ENCODE measurements around the gene FNIP1.
"Not testable (repeated sequence)": the region's sequence is repeated elsewhere in the genome, so short reads cannot be mapped to it uniquely, and the experiment has no call there.

The FNIP1 gene

DNA sequence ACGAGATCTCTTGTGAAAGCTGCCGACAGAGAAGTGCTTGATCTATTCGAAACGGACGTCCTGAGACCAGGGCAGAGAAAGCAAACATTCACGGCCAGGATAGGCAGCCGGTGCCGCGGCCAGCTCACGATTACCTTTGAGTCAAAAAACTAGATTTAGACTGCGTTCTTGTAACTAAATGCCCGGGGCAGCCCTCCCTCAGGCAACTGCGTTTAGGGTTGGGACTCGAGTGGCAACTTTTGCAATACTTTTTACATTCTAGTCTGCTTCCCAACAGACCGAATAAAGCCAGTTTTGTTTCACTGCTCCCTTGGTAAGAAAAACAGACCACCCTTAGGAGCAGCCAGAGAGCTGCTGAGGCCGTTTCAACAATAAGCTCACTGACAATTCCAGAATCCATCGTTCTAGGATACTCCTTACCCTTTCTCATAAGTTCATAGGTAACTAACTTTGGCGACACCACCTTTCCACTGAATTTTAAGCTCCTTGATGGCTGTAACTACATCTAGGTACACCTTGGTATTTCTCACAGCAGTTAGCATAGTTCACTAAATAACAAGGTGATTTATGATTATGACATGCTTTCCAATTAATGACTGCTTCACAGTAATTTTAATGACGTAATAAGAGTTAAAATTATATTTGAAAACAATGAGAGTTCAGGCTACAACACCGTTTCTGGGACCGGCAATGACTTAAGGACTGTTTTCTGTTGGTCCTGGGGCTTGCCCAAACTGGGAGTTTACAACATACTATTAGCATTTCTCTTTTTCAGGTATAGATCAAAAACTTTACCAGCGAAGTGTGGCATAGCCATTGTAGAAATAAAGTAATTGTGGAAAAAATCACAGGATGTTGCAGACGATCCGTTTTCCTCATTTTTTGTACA is 160.9 kb downstream of the FNIP1 start:
- no peak for DNase-seq

- DNase-seq = peak; percentile 99
Measured at GRCh38 chr5:131634996-131635683, 161.7 kb downstream of the FNIP1 start, which contains the start of gene RAPGEF6. RAPGEF6 (minus strand) TSS chr5:131635229; CDS start chr5:131635030, 199 bp downstream.

- peak; percentile 72 for DNase-seq
Measured at GRCh38 chr5:131634666-131634995, 162.2 kb downstream of the FNIP1 start.

DNA sequence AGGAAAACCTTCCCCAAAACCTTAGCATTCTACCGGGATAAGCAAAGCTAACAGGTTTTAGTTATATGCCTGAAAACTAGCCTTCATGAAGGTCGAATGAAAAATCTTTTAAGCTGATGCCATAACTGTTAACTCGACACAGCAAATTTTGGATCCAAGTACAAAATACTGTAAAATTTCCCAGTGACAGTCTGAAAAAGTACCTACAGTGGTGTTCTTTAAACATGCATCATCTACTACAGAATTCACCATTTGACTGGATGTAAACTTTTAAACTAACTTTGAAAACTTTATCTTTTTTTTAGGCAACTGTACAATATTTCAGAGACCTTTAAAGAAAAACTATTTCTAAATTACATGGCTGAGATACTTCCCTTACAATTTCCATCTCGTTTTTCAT is 162.6 kb downstream of the FNIP1 start:
- DNase-seq = no peak

- DNase-seq = no peak
Measured at GRCh38 chr5:131633830-131634229, 163.0 kb downstream of the FNIP1 start.

GRCh38 chr5:131630963-131631350 is 165.9 kb downstream of the FNIP1 start:
- peak; percentile 34 for DNase-seq

DNA sequence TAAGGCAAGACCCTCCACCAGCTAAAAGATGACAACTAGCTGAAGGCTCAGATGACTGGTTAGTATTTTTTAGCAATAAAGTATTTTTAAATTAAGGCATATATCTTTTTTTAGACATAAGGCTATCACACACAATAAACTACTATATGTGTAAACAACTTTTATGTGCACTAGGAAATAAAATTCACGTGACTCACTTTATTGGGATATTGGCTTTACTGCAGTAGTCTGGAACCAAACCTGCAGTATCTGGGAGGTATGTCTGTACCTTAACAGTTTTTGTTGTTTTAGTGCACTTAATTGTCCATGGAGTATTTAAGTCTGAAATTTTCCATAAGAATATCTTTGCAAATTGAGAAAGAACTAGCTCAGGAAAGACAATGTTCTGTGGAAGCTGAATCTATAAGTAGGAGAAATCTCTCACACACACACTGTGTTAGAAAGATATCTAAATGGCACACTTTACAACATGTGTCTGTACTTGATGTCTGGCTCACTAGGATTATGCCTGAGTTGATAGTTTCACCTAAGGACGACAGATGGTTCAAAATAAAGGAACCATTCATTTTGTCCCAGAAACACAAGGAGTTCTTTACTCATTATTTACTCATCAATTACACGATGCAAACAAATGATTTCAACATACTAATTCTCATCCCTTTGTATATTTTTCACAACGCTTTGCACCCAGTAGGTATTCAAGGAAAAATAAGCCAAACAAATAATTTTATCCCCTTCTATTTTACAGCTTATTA is 166.4 kb downstream of the FNIP1 start:
- DNase-seq = no peak

DNA sequence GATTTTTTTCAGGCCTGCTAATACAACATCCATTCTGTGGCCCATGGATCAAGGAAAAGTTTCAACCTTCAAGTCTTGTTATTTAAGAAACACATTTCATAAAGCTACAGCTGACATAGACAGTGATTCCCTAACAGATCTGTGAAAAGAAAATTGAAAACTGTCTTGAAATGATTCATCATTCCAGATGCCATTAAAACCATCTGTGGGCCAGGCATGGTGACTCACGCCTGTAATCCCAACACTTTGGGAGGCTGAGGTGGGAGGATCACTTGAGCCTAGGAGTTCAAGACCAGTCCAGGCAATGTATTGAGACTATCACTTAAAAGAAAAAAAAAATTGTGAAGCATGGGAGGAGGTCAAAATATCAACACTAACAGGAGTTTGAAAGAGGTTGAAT is 167.8 kb downstream of the FNIP1 start:
- no peak for DNase-seq

- DNase-seq = no peak
Measured at GRCh38 chr5:131627207-131627865, 169.5 kb downstream of the FNIP1 start.

DNA sequence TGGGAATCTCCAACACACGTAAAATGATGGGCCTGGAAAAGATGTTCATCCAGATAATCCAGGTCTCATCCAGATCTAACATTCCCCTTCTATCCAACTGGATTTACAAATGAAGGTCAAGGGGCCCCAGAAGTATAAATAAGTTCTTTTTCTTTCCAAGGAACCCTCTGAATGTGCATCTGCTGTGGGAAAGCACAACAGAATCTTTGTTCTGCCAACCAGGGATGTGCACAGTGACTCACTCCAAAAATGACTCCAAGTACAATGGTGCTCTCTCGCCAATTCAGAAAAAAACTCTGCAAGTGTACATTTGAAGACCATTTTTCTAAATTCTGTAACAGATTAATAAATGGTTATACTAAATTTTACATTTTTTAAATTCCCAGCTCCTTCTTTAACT is 174.2 kb downstream of the FNIP1 start:
- DNase-seq = no peak

DNA sequence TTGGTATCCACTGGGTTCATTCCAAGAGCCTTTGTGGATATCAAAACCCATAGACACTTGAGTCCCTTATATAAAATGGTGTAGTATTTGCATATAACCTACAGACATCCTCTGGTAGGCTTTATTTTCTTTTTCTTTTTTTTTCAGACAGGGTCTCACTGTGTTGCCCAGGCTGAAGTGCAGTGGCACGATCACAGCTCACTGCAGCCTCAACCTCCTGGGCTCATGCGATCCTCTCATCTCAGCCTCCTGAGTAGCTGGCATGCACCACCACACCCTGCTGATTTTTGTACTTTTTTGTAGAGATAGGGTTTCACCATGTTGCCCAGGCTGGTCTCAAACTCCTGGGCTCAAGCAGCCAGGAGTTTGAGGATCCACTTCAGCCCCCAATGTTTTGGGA is 175.7 kb downstream of the FNIP1 start:
- not testable (repeated sequence) for DNase-seq

- no peak for DNase-seq
Measured at GRCh38 chr5:131619102-131619501, 177.7 kb downstream of the FNIP1 start.

DNA sequence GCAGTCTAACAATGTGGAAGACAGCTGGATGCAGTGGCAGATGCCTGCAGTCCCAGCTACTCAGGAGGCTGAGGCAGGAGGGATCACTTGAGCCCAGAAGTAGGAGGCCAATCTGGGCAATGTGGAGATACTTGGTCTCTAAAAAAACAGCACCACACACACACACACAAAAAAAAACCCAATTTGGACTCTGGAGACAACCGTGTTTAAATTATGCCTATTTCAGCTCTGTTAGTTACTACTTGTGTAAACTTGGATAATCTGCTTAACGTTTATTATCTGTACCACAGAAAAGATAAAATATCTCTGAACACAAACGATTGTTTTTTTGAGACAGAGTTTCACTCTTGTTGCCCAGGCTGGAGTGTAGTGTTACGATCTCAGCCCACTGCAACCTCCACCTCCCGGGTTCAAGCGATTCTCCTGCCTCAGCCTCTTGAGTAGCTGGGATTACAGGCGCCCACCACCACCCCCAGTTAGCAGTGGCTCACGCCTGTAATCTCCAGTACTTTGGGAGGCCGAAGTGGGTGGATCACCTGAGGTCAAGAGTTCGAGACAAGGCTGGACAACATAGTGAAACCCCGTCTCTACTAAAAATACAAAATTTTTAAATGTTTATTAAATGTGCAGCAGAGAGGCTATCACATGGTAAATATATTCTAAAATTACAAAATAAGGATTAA is 179.5 kb downstream of the FNIP1 start:
- no peak for DNase-seq

DNA sequence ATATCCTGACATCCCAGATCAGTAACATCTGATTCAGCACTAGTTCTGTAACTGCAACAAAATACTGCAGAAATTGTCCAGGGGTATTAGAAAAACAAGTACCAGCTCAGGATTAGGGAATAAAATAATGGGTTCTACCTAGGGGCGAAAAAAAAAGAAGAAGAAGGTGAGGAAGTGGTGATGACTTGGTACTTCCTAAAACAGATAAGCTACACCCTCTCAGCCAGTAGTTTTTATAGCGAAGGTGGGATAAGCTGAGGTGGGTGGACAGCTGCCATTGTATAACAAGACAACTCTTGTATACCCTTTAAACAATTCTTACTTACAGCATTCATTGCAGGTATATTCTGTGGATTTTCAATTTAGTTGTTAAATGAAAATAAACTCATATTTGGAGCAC is 180.9 kb downstream of the FNIP1 start:
- no peak for DNase-seq

- DNase-seq = no peak
Measured at GRCh38 chr5:131613423-131613822, 183.4 kb downstream of the FNIP1 start.

DNA sequence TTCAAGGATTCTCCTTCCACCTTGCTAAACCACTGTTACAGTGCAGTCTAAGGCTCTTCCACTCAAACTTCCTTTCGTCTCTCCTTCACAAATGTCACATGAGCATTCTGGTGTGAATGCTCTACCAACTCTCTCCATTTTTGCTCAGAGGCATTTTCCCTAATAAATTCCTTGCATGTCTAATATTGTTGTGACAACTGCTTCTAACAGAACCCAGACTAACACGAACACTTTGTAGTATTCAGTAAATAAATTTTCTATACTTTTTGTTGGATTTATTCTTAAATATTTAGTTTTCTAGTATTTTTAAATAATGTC is 185.8 kb downstream of the FNIP1 start:
- DNase-seq = no peak

GRCh38 chr5:131610198-131611063 is 186.4 kb downstream of the FNIP1 start:
- DNase-seq = no peak

GRCh38 chr5:131609774-131610173 is 187.0 kb downstream of the FNIP1 start:
- DNase-seq = no peak

- DNase-seq = no peak
Measured at GRCh38 chr5:131608597-131608996, 188.2 kb downstream of the FNIP1 start.

DNA sequence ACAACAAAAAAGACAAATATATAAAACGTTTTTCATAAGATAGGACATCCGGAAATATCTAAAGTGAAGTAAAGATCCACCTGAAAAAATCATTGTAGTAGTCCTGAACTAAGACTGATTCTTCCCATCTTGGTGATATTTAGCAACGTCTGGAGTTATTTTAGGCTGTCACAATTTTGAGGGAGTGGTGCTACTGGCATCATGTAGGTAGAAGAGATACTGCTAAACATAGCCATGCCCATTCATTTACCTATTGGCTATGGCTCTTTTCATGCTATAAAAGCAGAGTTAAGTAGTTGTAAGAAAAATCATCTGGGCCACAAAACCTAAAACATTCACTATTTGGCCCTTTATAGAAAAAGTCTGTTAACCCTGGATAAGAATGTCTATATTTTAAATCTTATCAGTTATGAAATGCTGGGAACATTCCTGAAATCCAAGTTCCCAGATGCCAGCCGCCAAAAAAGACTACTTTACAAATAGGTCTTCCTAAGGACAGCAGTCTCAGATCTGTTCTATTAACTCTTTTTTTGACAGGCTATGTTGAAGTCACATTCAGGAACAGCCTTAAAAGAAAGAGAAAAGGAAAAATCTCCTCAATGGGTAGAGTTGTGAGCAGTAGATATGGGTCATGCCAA is 188.8 kb downstream of the FNIP1 start:
- DNase-seq = no peak

DNA sequence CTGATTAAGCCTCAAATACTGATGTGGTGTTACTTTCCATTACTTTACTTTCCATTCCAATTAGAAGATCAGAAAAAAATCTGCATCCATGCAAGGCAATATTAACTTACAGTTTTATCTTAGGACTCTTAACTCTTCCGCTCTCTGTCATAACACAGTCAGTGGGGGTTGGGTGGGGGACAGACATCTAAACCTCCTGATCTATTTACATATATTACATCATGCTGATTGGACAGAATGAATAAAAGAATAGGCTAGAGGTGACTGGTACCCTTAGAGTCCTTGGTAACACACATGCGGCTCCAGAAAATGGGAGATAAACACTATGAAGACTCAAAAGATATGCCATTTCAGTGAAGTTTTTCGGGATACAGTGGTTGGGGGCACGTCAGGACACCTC is 189.4 kb downstream of the FNIP1 start:
- no peak for DNase-seq

Measured in activated CD4-positive, alpha-beta T cell treated with anti-CD3 and anti-CD28 coated beads, Interleukin-10, Interleukin-2, amounts not matched to agents 100 ng/mL and 50 ng/mL, durations not matched to agents 16 hours and 8 hours (primary cell).